ENCODE measurements around the gene RAB17.

GRCh38 chr2:237612527-237613357 is 22.2 kb upstream of the RAB17 start:
- TF ChIP-seq CTCF (IDR thresholded peaks at IDR 0.05; ENCODE audit: low read length) (no peak), EZH2 (optimal IDR thresholded peaks at IDR 0.05; ENCODE audit: low read depth, low read length) (no peak)
